SK-N-MC (cell line): ENCODE results near the gene SORBS2.

Experiments
- DNase-seq: peaks from one replicate; pipeline ENCODE4 v3.0.0-alpha.2; 2011; ENCODE audit warnings: low read depth, low spot score
- H3K27ac ChIP-seq: fragments of 200-600 bp; sonication (generic); 2 replicates; pipeline ENCODE4 v1.5.1; 2016; ENCODE audit warnings: mixed run types
- H3K36me3 ChIP-seq: fragments of 200-600 bp; sonication (generic); 2 replicates; pipeline ENCODE4 v1.6.1; 2017; ENCODE audit warnings: antibody characterized with exemption, low read length, mixed read lengths; ENCODE audit not compliant: insufficient read depth
- H3K4me3 ChIP-seq: fragments of 200-600 bp; sonication (generic); 2 replicates; pipeline ENCODE4 v1.5.1; 2016
- H3K9ac ChIP-seq: fragments of 200-600 bp; sonication (generic); 2 replicates; pipeline ENCODE4 v1.8.0; 2017; ENCODE audit warnings: mixed run types, mixed read lengths; ENCODE audit not compliant: insufficient read length
- H3K9me3 ChIP-seq: fragments of 200-600 bp; sonication (generic); 2 replicates; pipeline ENCODE4 v1.6.1; 2017; ENCODE audit warnings: low read depth, mild to moderate bottlenecking, antibody characterized with exemption, low read length, moderate library complexity, mixed read lengths
- EZH2 ChIP-seq: fragments of 200-600 bp; sonication (generic); IDR thresholded peaks from one replicate; pipeline ENCODE4 v1.6.1; 2017; ENCODE audit warnings: antibody characterized with exemption
- FOXP2 ChIP-seq: optimal IDR thresholded peaks from 2 replicates; pipeline ENCODE3; 2011; ENCODE audit warnings: mild to moderate bottlenecking, moderate library complexity; ENCODE audit not compliant: insufficient read depth; ENCODE audit errors: extremely low read length, control extremely low read depth
- POLR2AphosphoS5 ChIP-seq: IDR thresholded peaks from 2 replicates; pipeline ENCODE4 v1.6.1; 2012; ENCODE audit warnings: mild to moderate bottlenecking, low read depth, low read length, borderline replicate concordance

SORBS2 gene

DNA sequence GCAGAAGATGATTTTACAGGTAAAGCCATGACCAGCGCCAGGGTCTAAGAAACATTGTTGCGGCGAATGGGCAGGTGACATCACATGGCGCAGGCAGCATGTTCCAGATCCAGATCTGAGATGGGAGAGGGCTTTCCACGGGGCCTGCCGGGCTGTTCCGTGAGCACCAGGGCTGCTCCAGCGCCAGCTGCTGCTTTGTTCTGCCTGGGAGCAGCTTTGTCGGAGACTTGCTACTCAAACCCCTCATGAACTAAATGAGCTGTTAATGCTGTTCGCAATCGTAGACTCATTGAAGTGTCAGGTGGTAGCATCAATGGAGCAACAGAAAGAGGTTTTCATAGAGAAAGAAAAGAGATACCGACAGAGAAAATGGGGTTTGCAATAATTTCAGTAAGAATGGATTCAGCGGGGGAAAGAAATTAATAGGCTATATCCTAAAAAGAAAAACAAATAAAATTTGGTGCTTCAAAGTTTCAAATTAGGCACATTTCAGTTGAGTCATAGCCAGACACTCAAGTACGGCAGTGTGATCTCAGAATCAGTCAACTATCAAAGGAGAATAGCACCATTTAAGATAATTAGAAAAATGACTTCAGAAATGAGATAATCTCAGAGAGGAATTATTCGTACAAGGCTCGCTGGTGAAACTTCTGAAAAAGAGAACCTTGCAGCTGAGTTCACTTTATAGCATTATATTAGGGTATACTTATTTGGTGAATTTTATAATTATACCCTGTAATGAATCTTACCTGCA lies 23.9 kb downstream of the SORBS2 start:
- Histone ChIP-seq H3K9ac (no peak overlapping the region), H3K9me3 (no peaks in the 10 kb centered on the region), H3K36me3 (no peaks in the 10 kb centered on the region), H3K4me3 (no peak overlapping the region), H3K27ac (no peak overlapping the region)
- TF ChIP-seq EZH2 (peak; percentile 21), FOXP2 (no peak), POLR2AphosphoS5 (no peak)
- DNase-seq, result no peak

- no peaks in the 10 kb centered on the region for H3K9me3 ChIP-seq
- no peak for DNase-seq
- no peak overlapping the region for H3K4me3 ChIP-seq
- TF ChIP-seq POLR2AphosphoS5 (no peak), FOXP2 (no peak), EZH2 (no peak)
- no peak overlapping the region for H3K9ac ChIP-seq
- H3K36me3 ChIP-seq, result no peaks in the 10 kb centered on the region
- no peak overlapping the region for H3K27ac ChIP-seq
Observed at GRCh38 chr4:185786422-185786821, 25.6 kb downstream of the SORBS2 start.

- Histone ChIP-seq H3K27ac (no peak overlapping the region), H3K36me3 (no peaks in the 10 kb centered on the region), H3K9me3 (no peaks in the 10 kb centered on the region), H3K4me3 (no peak overlapping the region), H3K9ac (no peak overlapping the region)
- no peak for DNase-seq
- TF ChIP-seq POLR2AphosphoS5 (no peak), FOXP2 (no peak), EZH2 (no peak)
Observed at GRCh38 chr4:185783574-185783973, 28.4 kb downstream of the SORBS2 start.

DNA sequence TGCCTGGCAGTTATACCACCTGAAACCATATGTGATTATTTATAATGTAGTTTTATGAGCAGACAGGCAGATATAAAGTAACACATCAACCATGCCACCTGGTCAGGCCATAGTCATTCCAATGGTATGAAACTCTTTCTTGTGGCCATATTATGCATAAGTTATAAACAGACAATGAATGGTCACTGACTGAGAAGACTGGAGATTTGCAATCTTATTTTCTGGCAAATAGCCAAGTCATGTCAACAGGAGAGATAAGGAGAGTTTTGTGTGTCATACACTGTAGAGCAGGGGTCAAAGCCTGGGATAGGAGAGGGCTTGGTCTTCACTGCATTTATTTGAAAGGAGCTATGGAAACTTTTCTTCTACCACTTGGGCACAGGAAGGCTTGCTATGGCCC lies 29.5 kb downstream of the SORBS2 start:
- no peak for DNase-seq
- Histone ChIP-seq H3K36me3 (no peaks in the 10 kb centered on the region), H3K27ac (no peak overlapping the region), H3K9me3 (no peaks in the 10 kb centered on the region), H3K9ac (no peak overlapping the region), H3K4me3 (no peak overlapping the region)
- TF ChIP-seq POLR2AphosphoS5 (no peak), EZH2 (no peak)

DNA sequence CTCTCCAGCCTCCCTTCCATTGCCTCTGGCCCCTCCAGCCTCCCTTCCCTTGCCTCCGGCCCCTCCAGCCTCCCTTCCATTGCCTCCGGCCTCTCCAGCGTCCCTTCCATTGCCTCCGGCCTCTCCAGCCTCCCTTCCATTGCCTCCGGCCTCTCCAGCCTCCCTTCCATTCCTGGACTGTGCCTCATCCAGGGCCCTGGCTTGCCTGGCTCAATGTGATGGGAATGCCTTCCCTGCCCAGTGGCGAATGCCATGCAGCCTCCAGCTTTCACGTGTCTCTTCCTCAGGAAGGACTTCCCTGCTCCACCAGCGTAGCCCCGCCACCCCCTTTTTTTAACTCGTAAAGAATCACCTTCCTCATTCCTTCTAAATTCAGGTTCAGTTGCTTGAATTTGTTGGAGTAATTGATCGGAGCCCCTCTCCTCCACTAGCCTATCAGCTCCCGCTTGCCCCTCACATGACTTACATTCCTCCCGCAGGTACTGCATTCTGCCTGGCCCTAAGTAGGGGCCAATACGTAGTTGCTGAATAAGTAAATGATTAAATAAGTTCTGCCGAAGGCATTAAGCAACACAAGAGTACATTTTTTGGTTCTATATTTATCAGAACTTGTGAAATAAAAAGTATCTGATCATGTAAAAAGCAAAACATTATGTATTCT lies 30.3 kb downstream of the SORBS2 start:
- no peak for DNase-seq
- Histone ChIP-seq H3K36me3 (no peaks in the 10 kb centered on the region), H3K4me3 (no peak overlapping the region)

GRCh38 chr4:185780472-185780871 lies 31.5 kb downstream of the SORBS2 start:
- TF ChIP-seq EZH2, result no peak
- TF ChIP-seq POLR2AphosphoS5, result no peak
- TF ChIP-seq FOXP2, result no peak
- H3K27ac ChIP-seq, result no peak overlapping the region
- no peak overlapping the region for H3K4me3 ChIP-seq
- no peak overlapping the region for H3K9ac ChIP-seq
- DNase-seq, result no peak
- H3K9me3 ChIP-seq, result no peaks in the 10 kb centered on the region
- no peaks in the 10 kb centered on the region for H3K36me3 ChIP-seq

More for the DNA sequence above, 30.3 kb downstream of the SORBS2 start:
- H3K9ac ChIP-seq, result no peak overlapping the region
- H3K9me3 ChIP-seq, result no peaks in the 10 kb centered on the region
- TF ChIP-seq EZH2 (no peak), FOXP2 (no peak), POLR2AphosphoS5 (no peak)
- no peak overlapping the region for H3K27ac ChIP-seq

GRCh38 chr4:185779517-185779916 lies 32.5 kb downstream of the SORBS2 start:
- TF ChIP-seq FOXP2 (no peak), EZH2 (no peak), POLR2AphosphoS5 (no peak)
- no peaks in the 10 kb centered on the region for H3K36me3 ChIP-seq
- DNase-seq, result no peak
- no peak overlapping the region for H3K9ac ChIP-seq
- no peak overlapping the region for H3K27ac ChIP-seq
- no peaks in the 10 kb centered on the region for H3K9me3 ChIP-seq
- H3K4me3 ChIP-seq, result no peak overlapping the region

DNA sequence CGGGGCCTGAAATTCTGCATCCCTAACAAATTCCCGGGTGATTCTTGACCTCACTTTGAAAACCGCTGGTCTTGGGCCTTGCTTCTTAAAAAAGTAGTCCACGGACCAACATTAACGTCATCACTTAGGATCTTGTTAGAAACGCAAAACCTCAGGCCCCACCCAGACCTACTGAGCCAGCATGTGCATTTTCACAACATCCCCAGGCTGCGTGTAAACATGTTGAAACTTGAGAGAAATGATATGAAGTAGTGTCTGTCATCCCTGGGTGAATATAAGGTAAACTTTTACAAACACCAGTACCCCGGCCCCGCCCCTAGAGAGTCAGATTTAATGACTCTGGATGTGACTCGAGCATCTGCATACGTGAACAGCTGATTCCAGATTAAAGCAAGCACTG lies 33.7 kb downstream of the SORBS2 start:
- no peaks in the 10 kb centered on the region for H3K9me3 ChIP-seq
- H3K27ac ChIP-seq, result no peak overlapping the region
- H3K4me3 ChIP-seq, result no peak overlapping the region
- no peak overlapping the region for H3K9ac ChIP-seq
- TF ChIP-seq EZH2, result no peak
- no peak for TF ChIP-seq POLR2AphosphoS5
- TF ChIP-seq FOXP2, result no peak
- DNase-seq, result no peak
- no peaks in the 10 kb centered on the region for H3K36me3 ChIP-seq
